K562 (cell line): ENCODE results near the gene NGDN. TPM values are rescaled to one million over a fixed set of nuclear protein-coding genes. Genes with fewer than 3 reads are reported as not detected.
A peak's percentile ranks its signal among the peaks of the same experiment; 100 is the strongest.

Source experiments
- ATAC-seq: fragments of 200-7000 bp; cut with Tn5 transposase; 3 replicates; pipeline ENCODE4 v1.9.1; 2020; ENCODE audit warnings: moderate library complexity
- BruUV-seq: library from RNA; stranded (reverse); fragments of 400-500 nt; replicated peaks from 2 replicates; lab custom pipeline; 2021; lab: Mats Ljungman, UMichigan
- CTCF ChIA-PET: fragments of 300-600 bp; formaldehyde crosslinking; extraction: SDS; loops from one replicate; lab custom pipeline; 2021; ENCODE audit warnings: low intra/inter-chr PET ratio; lab: Yijun Ruan, JAX
- POLR2A ChIA-PET: fragments of 300-600, 350-650 bp; sonication (Branson Sonifier 250); formaldehyde crosslinking; extraction: SDS; loops from one replicate; lab custom pipeline; 2021; ENCODE audit warnings: antibody characterized with exemption, inconsistent platforms; lab: Yijun Ruan, JAX
- DNase-seq, 4 experiments: peaks; one replicate each; pipeline versions ENCODE4 v3.0.0 to v3.0.0-alpha.2; 2011 to 2018; ENCODE audit warnings: low spot score in 3 of 4, mixed read lengths in 3 of 4; ENCODE audit errors: extremely low read depth in 1 of 4
- FAIRE-seq: peaks from 2 replicates; lab custom pipeline; 2011; peaks lifted over from hg19 to GRCh38; lab: Jason Lieb, UNC
- H2AFZ ChIP-seq: 2 replicates; pipeline ENCODE4 v1.6.0; 2011; ENCODE audit warnings: low read depth, low read length, control low read depth, inconsistent platforms
- H3K27ac ChIP-seq: fragments of 200-600 bp; 3 replicates; pipeline ENCODE4 v1.8.0; 2011; ENCODE audit warnings: low read depth, mild to moderate bottlenecking, control low read depth, inconsistent platforms, low read length, moderate library complexity, mixed read lengths; ENCODE audit errors: extremely low read depth
- H3K27me3 ChIP-seq, 2 experiments: fragments of 300-600 bp in 1 of 2; 2 replicates in 1 of 2; 3 replicates in 1 of 2; pipeline versions ENCODE4 v1.6.0 to v1.8.0; 2011; ENCODE audit warnings: inconsistent platforms in 2 of 2, low read length in 2 of 2, mild to moderate bottlenecking in 1 of 2, mixed read lengths in 1 of 2, moderate library complexity in 1 of 2; ENCODE audit not compliant: control insufficient read depth in 2 of 2, insufficient read depth in 2 of 2
- H3K36me3 ChIP-seq: fragments of 300-600 bp; 3 replicates; pipeline ENCODE4 v1.8.0; 2011; ENCODE audit warnings: mild to moderate bottlenecking, low read length, inconsistent platforms; ENCODE audit not compliant: control insufficient read depth, insufficient read depth
- H3K4me1 ChIP-seq, 2 experiments: fragments of 200-600 bp in 1 of 2; replicated peaks in 1 of 2; 2 replicates in 1 of 2; 3 replicates in 1 of 2; pipeline versions ENCODE4 v1.5.1 to v1.8.0; 2011; ENCODE audit warnings: inconsistent platforms in 2 of 2, low read length in 2 of 2, mild to moderate bottlenecking in 1 of 2, mixed read lengths in 1 of 2, moderate library complexity in 1 of 2; ENCODE audit not compliant: control insufficient read depth in 2 of 2, insufficient read depth in 2 of 2
- H3K4me2 ChIP-seq: 2 replicates; pipeline ENCODE4 v1.6.1; 2011; ENCODE audit warnings: low read length, control low read depth, inconsistent platforms, mixed read lengths; ENCODE audit not compliant: insufficient read depth
- H3K4me3 ChIP-seq: fragments of 200-600 bp; sonication (generic), shearing (Covaris generic); 2 replicates; pipeline ENCODE4 v1.5.1; 2016; ENCODE audit warnings: control low read depth, inconsistent platforms
- H3K79me2 ChIP-seq: fragments of 200-600 bp; 3 replicates; pipeline ENCODE4 v1.8.0; 2011; ENCODE audit warnings: low read length, inconsistent platforms; ENCODE audit not compliant: control insufficient read depth, insufficient read depth
- H3K9ac ChIP-seq, 2 experiments: 2 replicates each; pipeline versions ENCODE4 v1.6.0 to v1.6.1; 2011; ENCODE audit warnings: low read depth in 2 of 2, low read length in 2 of 2, control low read depth in 1 of 2, inconsistent platforms in 1 of 2, mild to moderate bottlenecking in 1 of 2, mixed read lengths in 1 of 2; ENCODE audit not compliant: insufficient read depth in 1 of 2
- H3K9me1 ChIP-seq: one replicate; pipeline ENCODE4 v1.6.0; 2011; ENCODE audit warnings: inconsistent platforms, mild to moderate bottlenecking, low read length, moderate library complexity; ENCODE audit not compliant: control insufficient read depth, insufficient read depth
- H3K9me3 ChIP-seq: replicated peaks from 2 replicates; pipeline ENCODE4 v1.5.1; 2011; ENCODE audit warnings: low read depth, low read length, inconsistent platforms; ENCODE audit not compliant: control insufficient read depth, insufficient read depth
- H4K20me1 ChIP-seq: replicated peaks from 2 replicates; pipeline ENCODE4 v1.6.1; 2011; ENCODE audit warnings: low read length, inconsistent platforms, mixed read lengths; ENCODE audit not compliant: control insufficient read depth, insufficient read depth
- CCNT2 ChIP-seq: IDR thresholded peaks from 2 replicates; pipeline ENCODE4 v1.6.1; 2011; ENCODE audit warnings: borderline replicate concordance, low read depth, mild to moderate bottlenecking, moderate library complexity, mixed read lengths, low read length; ENCODE audit not compliant: insufficient read length; ENCODE audit errors: extremely low read depth
- HDAC1 ChIP-seq, 2 experiments: fragments of 450-650 bp; IDR thresholded peaks; 2 replicates each; pipeline ENCODE4 v1.6.1; 2016 to 2017; ENCODE audit warnings: inconsistent platforms in 1 of 2, mild to moderate bottlenecking in 1 of 2, moderate library complexity in 1 of 2
- HDAC3 ChIP-seq: fragments of 450-650 bp; IDR thresholded peaks from 2 replicates; pipeline ENCODE4 v1.6.1; 2018; ENCODE audit warnings: borderline replicate concordance, mild to moderate bottlenecking, moderate library complexity; ENCODE audit not compliant: partially characterized antibody
- JUND ChIP-seq, 2 experiments: IDR thresholded peaks; 2 replicates in 1 of 2; 3 replicates in 1 of 2; pipeline ENCODE4 v1.6.1; 2011; ENCODE audit warnings: borderline replicate concordance in 2 of 2, low read depth in 2 of 2, low read length in 2 of 2, improper control_type of control experiment in 1 of 2, missing biosample characterization in 1 of 2, missing genetic modification characterization in 1 of 2, missing genetic modification reagents in 1 of 2
- LARP7 ChIP-seq: fragments of 450-650 bp; IDR thresholded peaks from 2 replicates; pipeline ENCODE4 v1.6.1; 2016
- MCM3 ChIP-seq: fragments of 450-650 bp; IDR thresholded peaks from 2 replicates; pipeline ENCODE4 v1.6.1; 2016
- PTBP1 ChIP-seq: fragments of 200-400 bp; formaldehyde crosslinking; IDR thresholded peaks from 2 replicates; pipeline ENCODE4 v1.6.1; 2017; ENCODE audit warnings: low read depth, low read length
- RNF219 ChIP-seq: fragments of 250-450 bp; sonication (Bioruptor Pico); IDR thresholded peaks from 2 replicates; pipeline ENCODE4 v1.5.0; 2022; ENCODE audit warnings: mild to moderate bottlenecking
- SIRT6 ChIP-seq: IDR thresholded peaks from one replicate; pipeline ENCODE4 v1.6.1; 2012; ENCODE audit warnings: low read depth, mild to moderate bottlenecking, control low read depth, inconsistent platforms, low read length, moderate library complexity
- SMAD4 ChIP-seq: fragments of 250-450 bp; sonication (Bioruptor Pico); conservative IDR thresholded peaks from 2 replicates; pipeline ENCODE4 v1.8.0; 2021; ENCODE audit warnings: inconsistent platforms, mild to moderate bottlenecking, moderate library complexity
- SMARCE1 ChIP-seq: fragments of 450-650 bp; IDR thresholded peaks from 2 replicates; pipeline ENCODE4 v1.7.1; 2016; ENCODE audit warnings: mild to moderate bottlenecking
- TCF7L2 ChIP-seq: fragments of 150-350 bp; IDR thresholded peaks from 2 replicates; pipeline ENCODE4 v1.6.1; 2016; ENCODE audit warnings: low read depth, mild to moderate bottlenecking, low read length, moderate library complexity
- TRIM25 ChIP-seq: fragments of 450-650 bp; IDR thresholded peaks from 2 replicates; pipeline ENCODE4 v1.7.0; 2016; ENCODE audit warnings: borderline replicate concordance
- XRCC5 ChIP-seq: fragments of 200-400 bp; formaldehyde crosslinking; IDR thresholded peaks from 2 replicates; pipeline ENCODE4 v1.6.1; 2017; ENCODE audit warnings: low read depth, mild to moderate bottlenecking, low read length
- ZNF445 ChIP-seq: fragments of 250-450 bp; sonication (Bioruptor Pico); IDR thresholded peaks from 2 replicates; pipeline ENCODE4 v1.4.0; 2020; ENCODE audit warnings: low read depth, mild to moderate bottlenecking, moderate library complexity
- WGBS: fragments of 100-300 bp; shearing (Covaris generic); methylation state at CpG from one replicate; pipeline ENCODE4 v1.1.6; 2016; ENCODE audit warnings: low coverage, mixed read lengths; ENCODE audit not compliant: insufficient coverage; ENCODE audit errors: missing lambda C conversion rate; 5-methylcytosine and 5-hydroxymethylcytosine counted together
- in situ Hi-C: fragments of 300-500 bp; cut with MboI; formaldehyde crosslinking; loops from 4 replicates; pipeline ENCODE4 v1.15.0; 2018; ENCODE audit warnings: inconsistent platforms, mixed read lengths
- intact Hi-C: fragments of 100-400 bp; cut with micrococcal nuclease; formaldehyde crosslinking; loops from 2 replicates; pipeline ENCODE4 v1.14.2; 2022
- polyA plus RNA-seq, 8 experiments: library from polyadenylated mRNA; depleted of rRNA in 4 of 8; stranded (reverse) in 5 of 8; unstranded in 3 of 8; fragments of >200 nt; fragmentation: Nextera tagmentation in 2 of 8; fragmentation: Illumina TruSeq in 1 of 8; extraction: Ambion mirVana in 2 of 8; extraction: Trizol in 1 of 8; gene quantifications; 2 replicates each; pipeline versions ENCODE4 v1.2.1 to v1.2.3, GENCODE V29; 2011 to 2014; ENCODE audit warnings: inconsistent platforms in 1 of 8, missing spikeins in 1 of 8
- total RNA-seq, 7 experiments: library from RNA; depleted of rRNA in 6 of 7; stranded (reverse); fragments of >200 nt in 6 of 7; fragmentation: Illumina TruSeq in 2 of 7; extraction: Trizol in 2 of 7; gene quantifications; 2 replicates each; pipeline versions ENCODE4 v1.2.1 to v1.2.3, GENCODE V29; 2011 to 2021; ENCODE audit warnings: low replicate concordance in 1 of 7
- TF ChIP-seq, protein P1 (sequence below): fragments of 250-450 bp; sonication (Bioruptor Pico); IDR thresholded peaks from 2 replicates; pipeline ENCODE4 v1.8.0; 2022; ENCODE audit warnings: inconsistent platforms, mild to moderate bottlenecking, moderate library complexity, borderline replicate concordance
- TF ChIP-seq, protein P2 (sequence below): fragments of 450-650 bp; IDR thresholded peaks from 2 replicates; pipeline ENCODE4 v1.6.1; 2016; ENCODE audit warnings: low read depth, mild to moderate bottlenecking, moderate library complexity

The NGDN gene
- total and polyA plus RNA-seq, 9 of the 15 experiments (the other 6 are each of a cell fraction or from before 2014, with no cell fraction given) = 42.9 to 195 (median 74.9) TPM

GRCh38 chr14:23443411-23443812 is 26.1 kb upstream of the NGDN start:
- ChIA-PET POLR2A (interaction anchor here (1.4 kb wide), 1 partner anchor 10 kb away, joined by 5 read pairs; no protein-coding TSS in a partner anchor), CTCF (no interaction called here)
- no peaks in the 10 kb centered on the region for H3K79me2 ChIP-seq
- H2AFZ ChIP-seq = peak overlapping the region; percentile 38
- H3K36me3 ChIP-seq = no peaks in the 10 kb centered on the region
- no peak overlapping the region for H3K27ac ChIP-seq
- no peaks in the 10 kb centered on the region for H4K20me1 ChIP-seq
- 40% methylated on average over 10 of the region's 11 CpGs for WGBS
- H3K4me1 ChIP-seq = peaks cover 11 to 24% of the 10 kb centered on the region in 2 experiments; a peak in 4 of 5 replicates
- FAIRE-seq (no peak), ATAC-seq (no peak), DNase-seq (no peak)
- no peaks in the 10 kb centered on the region for H3K9me1 ChIP-seq
- no TSS peak for BruUV-seq
- no peak overlapping the region for H3K9ac ChIP-seq
- H3K9me3 ChIP-seq = no peaks in the 10 kb centered on the region
- intact Hi-C loops (no loop called here), in situ Hi-C loops (no loop called here)
- H3K27me3 ChIP-seq = no peaks in the 10 kb centered on the region
- no peak overlapping the region for H3K4me2 ChIP-seq
- H3K4me3 ChIP-seq = no peak overlapping the region
- TF ChIP-seq TCF7L2 (no peak), ZNF445 (CRISPR knock-in tag) (no peak), PTBP1 (no peak), MCM3 (no peak), XRCC5 (no peak), TRIM25 (no peak), HDAC1 (IDR thresholded peaks at IDR 0.05) (no peak), HDAC3 (no peak), RNF219 (CRISPR knock-in tag) (no peak), SMARCE1 (no peak), CCNT2 (no peak), SMAD4 (CRISPR knock-in tag) (no peak), SIRT6 (no peak), LARP7 (no peak), JUND (IDR thresholded peaks at IDR 0.05; ENCODE audit: borderline replicate concordance, low read depth, low read length) (no peak), JUND (tag; IDR thresholded peaks at IDR 0.05; ENCODE audit: borderline replicate concordance, low read depth, low read length) (no peak)
- TF ChIP-seq, protein P1, sequence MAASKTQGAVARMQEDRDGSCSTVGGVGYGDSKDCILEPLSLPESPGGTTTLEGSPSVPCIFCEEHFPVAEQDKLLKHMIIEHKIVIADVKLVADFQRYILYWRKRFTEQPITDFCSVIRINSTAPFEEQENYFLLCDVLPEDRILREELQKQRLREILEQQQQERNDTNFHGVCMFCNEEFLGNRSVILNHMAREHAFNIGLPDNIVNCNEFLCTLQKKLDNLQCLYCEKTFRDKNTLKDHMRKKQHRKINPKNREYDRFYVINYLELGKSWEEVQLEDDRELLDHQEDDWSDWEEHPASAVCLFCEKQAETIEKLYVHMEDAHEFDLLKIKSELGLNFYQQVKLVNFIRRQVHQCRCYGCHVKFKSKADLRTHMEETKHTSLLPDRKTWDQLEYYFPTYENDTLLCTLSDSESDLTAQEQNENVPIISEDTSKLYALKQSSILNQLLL (CRISPR knock-in tag) = no peak
- TF ChIP-seq, protein P2, sequence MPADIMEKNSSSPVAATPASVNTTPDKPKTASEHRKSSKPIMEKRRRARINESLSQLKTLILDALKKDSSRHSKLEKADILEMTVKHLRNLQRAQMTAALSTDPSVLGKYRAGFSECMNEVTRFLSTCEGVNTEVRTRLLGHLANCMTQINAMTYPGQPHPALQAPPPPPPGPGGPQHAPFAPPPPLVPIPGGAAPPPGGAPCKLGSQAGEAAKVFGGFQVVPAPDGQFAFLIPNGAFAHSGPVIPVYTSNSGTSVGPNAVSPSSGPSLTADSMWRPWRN = no peak
